Measurements from ENCODE around the gene SLC9A9.
"Not testable (repeated sequence)": the region's sequence is repeated elsewhere in the genome, so short reads cannot be mapped to it uniquely, and the experiment has no call there.

The SLC9A9 gene

DNA sequence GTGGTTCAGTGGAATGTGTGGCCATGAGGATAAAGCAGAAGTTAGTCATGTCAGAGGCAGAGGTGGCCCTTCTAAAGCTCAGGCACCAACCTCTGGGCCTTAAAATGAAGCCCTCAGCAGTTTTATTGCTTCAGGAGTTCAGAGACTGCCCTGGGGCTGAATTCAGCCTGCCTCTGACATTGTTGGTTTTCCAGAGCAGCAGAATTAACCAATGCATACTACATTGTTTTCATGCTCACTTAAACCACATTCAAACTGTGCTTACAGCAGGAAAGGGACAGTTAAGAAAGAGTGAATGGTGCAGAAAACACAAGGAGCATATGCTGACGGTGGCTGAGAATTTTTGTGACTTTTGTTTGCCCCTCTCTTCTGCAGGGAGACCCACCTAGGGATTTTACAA is 408.5 kb downstream of the SLC9A9 start:
- DNase-seq: no peak

DNA sequence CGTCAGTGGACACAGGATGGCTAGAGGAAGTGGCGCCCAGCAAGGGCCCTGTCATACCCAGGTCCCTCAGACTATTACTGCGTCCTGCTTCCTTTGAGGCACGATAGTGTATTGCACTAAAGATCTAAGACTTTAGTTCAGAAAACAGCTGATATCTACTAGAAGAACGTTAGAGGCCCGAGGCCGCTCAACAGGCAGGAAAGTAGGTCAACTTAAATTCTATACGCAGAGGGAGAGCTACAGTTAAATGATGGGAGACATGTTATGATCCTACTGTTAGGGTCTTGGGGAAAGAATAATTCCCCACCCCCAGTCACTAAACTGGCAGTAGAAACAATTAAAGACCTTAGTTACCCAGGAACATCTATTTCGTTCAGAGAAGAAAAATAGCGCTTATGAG is 410.9 kb downstream of the SLC9A9 start:
- no peak for DNase-seq

DNA sequence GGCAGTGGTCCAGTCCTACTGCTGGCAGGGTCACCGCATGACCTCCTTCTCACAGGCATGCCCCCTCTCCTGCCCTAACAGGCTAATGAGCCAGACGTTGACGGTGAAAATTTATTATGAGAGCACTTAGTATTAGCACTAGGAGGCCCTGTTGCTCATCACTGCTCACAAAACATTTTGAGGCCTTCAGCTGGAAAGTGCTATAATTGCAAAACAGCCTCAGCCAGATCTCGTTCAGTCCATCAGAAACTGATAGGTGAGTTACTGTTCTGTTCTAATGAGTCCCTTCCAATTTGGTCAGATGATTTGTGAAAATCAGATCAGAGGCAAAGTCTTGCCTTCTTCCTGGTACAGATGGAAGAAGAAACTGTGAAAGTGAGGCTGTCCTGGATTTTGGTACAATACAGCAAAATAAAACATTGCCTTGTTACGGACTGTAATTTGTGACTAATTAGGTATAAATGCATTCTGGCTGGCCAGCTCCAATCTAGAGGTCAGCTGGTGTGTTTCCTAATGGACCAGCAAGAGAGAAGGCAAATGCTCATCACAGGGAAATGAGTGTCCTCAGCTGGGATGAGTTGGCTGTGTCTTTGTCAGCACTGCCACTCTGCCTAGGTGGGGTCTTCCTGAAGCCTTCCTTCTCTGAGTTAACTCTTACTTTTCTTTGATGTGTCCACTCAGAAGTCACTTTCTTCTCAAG is 411.9 kb downstream of the SLC9A9 start:
- no peak for DNase-seq

DNA sequence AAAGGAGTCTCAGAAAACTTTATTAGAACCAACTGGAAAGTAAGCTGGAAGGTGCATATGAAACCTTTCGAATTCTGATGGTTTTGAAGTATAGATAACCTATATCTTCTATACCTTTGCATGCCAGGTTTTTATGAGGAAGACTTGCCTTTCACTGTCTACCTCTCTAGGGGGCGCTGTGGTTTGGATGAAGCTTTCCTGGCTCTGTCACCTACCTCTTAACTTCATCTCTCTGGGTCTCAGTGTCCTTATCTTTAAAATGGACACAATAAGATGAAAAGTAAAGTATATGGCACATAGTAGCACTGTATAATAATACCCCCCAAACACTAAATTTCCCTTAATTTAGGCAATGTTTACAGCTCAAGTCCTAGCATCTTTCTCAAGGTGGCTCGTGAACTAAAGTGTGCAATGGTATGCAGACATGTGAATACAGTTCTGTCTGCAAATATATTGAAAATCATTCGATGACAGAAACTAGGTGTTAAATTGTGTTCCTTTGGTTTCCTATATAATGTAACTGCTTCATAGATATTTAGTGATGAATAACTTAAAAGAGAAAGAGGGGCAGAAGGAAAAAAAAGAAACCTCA is 414.4 kb downstream of the SLC9A9 start:
- no peak for DNase-seq

DNA sequence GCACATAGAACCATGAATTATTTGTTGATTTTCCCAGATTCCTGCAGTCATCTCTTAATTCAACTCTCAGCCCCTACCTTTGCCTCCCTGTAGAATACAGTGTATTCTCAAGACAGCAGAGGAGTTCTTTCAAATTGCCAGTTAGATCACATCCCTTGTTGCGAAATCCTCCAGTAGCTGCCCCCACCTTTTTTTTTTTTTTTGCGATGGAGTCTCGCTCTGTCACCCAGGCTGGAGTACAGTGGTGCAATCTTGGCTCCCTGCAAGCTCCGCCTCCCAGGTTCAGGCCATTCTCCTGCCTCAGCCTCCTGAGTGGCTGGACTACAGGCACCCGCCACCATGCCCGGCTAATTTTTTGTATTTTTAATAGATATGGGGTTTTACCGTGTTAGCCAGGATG is 417.0 kb downstream of the SLC9A9 start:
- DNase-seq: not testable (repeated sequence)

DNA sequence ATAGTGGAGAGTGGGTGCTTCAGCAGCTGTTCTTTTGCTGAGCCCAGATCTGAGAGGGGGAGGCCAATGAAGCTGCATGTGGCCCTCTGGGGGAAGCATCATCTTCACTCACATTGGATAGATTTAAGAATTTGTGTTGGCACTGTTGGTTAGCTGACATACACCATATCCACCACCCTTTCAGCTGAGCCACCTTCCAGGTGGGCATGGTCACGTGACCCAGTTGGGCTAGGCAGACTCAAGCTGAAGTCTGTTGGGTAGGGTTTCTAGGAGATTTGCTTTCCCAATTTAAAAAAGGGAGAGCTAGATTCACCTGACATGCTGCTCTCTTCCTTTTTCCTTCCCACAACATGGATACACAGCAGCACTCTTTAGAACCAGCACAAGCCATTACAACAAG is 417.7 kb downstream of the SLC9A9 start:
- no peak for DNase-seq

DNA sequence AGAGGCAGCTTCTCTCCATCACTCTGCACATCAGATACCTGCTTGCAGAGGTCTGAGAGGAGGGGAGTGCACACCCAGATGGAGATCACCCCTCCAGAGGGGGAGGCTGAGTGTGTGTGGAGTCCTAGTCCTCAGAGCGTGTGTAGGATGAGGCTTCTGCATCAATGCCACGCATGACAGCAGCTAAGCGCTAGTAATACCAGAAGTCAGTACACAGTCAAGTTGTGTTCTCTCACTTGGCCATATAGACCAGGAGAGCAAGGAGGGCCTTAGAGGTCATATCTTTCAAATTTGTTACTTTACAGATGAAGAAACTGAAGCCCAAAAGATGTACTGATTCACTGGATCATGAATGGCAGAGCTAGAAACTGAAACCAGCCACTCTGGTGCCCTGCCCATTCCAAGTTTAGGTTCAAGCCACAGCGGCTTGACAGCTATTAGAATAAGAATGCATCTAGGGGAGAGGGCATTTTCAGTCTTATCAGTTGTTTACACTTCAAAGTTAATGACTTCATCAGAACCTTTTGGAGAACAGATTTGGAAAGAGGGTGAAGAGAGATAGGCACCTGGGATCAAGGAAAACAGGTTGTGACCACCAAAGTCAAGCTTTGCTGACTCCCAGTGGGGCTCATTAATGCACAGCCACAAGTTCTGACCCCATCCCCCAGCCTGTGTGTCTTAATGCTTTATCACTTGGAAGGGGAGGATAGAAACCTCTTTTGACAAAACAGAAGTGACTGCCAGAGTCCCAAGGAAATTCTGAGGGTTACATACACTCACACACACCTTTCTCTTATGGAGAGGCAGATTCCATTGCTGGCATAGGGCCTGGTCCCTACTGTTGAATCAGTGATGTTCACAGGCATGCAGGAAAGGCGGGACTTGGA is 418.4 kb downstream of the SLC9A9 start:
- no peak for DNase-seq

DNA sequence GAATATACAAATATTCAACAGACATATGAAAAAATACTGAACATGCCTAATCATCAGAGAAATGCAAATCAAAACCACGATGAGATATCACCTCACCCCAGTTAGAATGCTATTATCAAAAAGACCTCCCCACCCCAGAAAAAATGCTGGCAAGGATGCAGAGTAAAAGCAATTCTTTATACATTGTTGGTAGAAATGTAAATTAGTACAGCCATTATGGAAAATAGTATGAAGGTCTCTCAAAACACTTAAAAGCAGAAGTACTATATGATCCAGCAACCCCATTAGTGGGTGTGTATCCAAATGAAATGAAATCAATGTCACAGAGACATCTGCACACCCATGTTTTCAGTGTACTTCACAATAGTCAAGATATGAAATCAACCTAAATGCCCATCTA is 420.0 kb downstream of the SLC9A9 start:
- no peak for DNase-seq

DNA sequence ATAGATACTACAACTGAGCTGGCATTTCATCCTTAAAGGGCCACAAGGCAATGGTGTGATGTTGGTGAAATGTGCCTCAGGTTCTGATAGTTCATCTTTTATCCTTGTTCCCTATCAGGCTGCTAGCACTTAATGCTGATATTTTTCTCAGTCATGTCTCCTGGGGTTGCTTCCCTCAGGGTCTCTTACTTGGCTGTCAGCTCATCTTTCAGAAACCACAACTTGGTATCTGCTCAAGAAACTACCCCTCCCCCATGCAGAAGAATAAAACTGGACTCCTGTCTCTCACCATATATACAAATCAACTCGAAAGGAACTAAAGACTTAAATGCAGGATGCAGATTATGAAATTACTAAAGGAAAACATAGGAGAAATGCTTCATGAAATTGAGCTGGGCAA is 420.6 kb downstream of the SLC9A9 start:
- no peak for DNase-seq

DNA sequence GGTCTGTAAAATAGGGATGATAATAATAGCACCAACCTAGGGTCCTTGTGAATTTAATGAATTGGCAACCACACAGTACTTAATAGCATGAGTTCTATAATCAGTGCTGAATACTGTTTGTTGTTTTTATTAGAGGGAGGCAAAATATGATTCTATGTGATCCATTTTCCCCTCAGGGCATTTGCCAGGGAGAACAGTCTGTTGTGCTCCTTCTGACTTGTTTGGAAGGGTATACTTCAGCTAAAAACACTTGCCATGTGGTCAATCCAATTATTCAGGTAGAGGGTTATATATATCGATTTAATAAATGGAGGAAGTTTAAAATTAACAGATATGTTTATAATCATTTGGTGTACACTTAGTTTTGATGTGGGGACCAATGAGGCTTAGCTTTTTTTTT is 423.4 kb downstream of the SLC9A9 start:
- DNase-seq: no peak

DNA sequence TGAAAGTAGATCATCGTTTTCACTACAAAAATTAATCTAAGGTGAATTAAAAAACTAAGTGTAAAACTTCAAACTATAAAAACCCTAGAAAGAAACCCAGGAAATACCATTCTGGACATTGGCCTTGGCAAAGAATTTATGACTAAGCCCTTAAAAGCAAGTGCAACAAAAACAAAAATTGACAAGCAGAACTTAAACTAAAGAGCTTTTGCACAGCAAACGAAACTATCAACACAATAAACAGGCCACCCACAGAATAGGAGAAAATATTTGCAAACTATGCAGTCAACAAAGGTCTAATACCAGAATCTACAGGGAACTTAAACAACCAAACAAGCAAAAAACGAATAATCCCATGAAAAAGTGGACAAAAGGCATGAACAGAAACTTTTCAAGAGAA is 426.7 kb downstream of the SLC9A9 start:
- DNase-seq: no peak

DNA sequence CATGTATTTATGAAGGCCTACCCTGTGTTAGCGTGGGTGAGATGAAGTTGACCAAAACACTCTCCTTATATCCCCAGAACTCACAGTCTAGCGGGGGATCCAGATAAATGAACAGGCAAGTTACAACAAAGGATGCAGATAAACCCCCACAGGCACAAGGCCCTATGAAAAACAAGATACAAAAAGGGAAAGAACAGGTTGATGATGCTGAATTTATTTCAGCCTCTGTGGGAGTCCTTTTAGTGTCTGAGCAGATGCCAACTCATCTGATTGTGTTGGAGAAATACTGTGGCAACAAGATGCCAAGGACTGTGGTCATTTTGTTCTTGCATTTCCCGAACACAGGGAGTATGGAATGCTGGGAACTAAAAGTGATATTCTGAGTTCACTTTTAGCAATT is 428.7 kb downstream of the SLC9A9 start:
- no peak for DNase-seq

DNA sequence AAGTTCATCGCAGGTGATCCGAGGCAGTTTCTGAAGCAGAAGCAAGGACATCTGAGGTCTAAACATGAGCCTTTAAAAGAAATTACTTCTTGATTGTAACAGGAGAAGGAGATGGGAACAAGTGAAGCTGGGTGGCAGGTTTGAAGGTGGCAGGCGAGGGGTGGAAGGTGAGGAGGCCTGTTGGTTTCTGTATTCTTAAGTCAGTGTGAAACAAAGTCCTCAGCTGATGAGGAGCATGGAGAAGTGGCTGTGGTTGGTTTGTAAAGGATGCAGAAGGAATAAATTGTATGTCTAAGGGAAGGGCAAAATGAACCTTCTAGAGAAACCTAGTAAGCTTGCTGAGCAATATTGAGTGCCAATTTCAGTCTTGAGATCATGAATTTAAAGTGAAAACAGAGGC is 429.9 kb downstream of the SLC9A9 start:
- no peak for DNase-seq

DNA sequence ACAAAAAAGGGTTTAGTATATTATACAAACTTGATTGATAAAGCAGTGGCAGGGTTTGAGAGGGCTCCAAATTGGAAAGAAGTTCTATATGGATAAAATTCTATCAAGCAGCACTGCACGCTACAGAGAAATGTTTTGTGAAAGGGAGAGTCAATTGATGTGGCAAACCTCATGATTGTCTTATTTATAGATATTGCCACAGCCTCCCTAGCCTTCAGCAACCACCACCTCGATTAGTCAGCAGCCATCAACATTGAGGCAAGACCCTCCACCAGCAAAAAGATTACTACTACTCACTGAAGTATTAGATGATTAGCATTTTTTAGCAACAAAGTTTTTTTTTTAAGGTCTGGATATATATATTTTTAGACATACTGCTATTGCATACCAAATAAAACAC is 432.0 kb downstream of the SLC9A9 start:
- DNase-seq: no peak

DNA sequence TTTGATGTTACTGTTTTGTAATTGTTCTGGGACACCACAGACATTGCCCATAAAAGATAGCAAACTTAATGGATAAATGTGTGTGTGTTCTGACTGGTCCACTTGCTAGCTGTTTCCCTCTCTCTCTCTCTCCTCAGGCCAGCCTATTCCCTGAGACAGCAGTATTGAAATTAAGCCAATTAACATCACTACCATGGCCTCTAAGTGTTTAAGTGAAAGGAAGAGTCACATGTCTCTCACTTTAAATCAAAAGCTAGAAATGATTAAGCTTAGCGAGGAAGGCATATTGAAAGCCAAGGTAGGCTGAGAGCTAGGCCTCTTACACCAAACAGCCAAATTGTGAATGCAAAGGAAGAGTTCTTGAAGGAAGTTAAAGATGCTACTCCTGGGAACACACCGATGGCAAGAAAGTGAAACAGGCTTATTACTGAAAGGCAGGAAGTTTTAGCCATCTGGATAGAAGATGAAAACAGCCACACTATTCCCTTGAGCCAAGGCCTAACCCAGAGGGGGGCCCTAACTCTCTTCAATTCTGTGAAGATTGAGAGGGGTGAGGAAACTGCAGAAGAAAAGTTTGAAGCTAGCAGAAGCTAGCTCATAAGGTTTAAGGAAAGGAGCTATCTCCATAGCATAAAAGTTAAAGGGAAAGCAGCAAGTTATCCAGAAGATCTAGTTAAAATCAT is 433.6 kb downstream of the SLC9A9 start:
- DNase-seq: no peak

DNA sequence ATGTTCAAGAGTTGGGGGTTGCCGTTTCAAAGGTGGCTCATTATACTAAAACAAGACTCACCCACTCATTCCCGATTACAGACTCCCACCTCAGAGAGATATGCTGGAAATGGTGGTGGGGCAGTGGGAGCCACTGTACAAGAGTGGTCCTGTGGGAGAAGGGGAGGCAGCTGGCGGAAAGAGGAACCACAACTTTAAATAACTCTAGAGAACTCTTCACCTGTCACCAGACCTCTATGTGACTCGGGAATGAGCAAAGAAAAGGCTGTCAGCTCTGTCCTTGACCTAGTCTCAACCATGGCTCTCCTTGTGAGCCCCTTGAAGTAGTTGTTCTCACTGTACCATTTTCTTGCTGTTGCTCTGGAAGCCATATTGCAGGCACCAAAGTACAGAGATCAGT is 434.9 kb downstream of the SLC9A9 start:
- DNase-seq: no peak

DNA sequence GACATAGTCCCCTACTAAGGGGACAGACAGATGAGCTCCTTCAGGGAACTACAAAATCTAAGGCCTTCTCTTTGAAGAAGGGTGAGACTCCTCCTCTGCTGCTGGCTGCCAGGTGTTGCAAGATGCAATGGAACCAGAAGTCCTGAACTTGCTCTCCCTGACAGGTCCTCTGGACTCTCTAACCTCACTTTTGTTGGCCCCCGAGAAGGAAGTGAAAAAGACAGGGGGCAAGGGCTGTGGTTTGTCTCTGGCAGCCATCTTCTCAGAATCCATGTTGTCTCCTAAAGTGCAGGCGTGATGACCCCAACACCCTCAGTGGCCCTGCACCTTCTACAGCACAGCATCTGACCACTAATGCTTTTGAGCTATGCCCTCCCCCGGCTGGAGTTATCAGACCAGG is 436.2 kb downstream of the SLC9A9 start:
- no peak for DNase-seq

DNA sequence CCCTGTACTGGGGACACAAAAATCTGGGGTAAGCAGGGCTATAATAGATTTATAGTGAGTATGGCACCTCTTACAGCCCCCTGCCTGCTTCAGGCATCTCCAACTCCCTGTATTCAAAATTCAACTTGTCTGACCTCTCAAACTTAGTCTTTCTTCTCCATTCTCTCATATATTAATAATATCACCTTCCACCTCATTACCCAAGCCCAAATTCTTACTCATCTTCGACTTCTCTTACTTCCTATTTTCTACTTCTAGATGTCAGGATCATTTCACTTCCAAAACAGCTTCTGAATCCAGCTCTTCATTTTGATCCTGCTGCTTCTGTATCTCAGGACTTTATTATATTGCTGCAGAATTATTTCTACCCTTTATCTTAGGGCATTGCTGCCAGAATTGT is 438.0 kb downstream of the SLC9A9 start:
- no peak for DNase-seq

DNA sequence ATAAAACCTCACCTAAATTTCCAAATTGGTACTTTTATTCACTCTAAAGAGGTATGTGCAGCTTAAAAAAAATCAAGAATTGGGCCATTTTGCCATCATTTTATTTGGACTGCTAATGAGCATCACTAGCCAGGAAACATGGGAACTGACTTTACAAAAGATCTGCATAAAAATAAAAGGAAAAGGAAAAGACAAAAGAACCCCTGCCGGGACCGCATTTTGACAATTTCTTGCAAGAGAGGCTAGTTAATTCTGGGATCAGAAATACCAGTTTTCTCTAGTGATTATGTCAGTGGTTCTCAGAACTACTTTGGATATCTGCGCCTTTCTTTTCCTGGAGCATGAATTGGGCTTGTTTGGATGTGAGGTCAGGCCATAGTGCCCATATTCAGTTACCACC is 439.5 kb downstream of the SLC9A9 start:
- DNase-seq: no peak

DNA sequence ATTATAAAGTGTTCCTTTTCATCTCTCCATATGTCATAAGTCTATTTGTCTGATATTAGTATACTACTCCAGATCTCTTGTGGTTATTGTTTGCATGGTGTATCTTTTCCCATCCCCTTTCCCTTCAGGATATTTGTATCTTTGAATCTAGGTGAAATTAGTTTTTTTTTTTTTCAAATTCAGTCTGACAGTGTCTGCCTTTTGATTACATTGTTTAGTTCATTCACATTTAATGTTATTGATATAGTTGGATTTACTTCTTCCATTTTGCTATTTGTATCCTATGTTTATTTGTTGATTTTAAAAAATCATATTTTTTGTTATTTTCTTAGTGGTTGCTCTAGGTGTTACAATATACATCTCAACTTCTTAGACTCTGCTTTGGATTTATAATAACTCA is 445.7 kb downstream of the SLC9A9 start:
- DNase-seq: no peak

DNA sequence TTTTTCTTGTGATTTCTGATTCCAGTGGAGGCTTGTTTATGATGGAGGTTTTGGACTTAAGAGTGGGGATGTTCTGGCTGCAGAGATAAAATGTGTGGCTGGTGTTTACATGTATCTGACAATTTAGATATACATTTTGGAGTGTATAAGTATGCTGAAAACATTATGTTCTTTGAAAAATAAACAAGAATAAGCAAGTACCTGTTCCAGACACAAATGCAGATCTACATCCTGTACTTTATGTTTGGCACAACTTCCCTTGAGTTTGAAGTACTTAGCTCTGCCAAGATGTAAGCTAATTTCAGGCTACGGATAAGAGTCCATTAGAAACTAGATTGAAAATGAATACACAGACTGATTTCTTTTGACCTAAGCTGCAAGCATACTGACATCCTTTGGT is 451.5 kb downstream of the SLC9A9 start:
- DNase-seq: no peak

DNA sequence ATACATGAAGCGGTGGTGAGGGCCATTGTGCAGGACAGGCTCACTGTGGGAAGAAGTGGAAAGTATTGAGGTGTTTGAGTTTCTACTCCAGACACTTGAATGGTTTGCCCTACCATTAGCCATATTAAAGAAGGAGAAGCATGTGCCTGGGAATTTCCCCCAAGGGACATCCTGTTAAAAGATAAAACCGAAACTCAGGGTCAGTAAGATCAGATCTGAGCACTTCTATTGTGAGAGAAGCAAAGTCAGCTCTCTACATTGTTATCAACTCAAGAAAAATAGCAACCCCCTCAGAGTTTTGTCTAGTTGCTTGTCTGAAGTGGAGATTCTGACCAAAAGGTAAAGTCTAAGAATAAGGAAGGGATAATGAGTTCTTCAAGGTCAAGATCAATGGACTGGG is 458.9 kb downstream of the SLC9A9 start:
- no peak for DNase-seq

DNA sequence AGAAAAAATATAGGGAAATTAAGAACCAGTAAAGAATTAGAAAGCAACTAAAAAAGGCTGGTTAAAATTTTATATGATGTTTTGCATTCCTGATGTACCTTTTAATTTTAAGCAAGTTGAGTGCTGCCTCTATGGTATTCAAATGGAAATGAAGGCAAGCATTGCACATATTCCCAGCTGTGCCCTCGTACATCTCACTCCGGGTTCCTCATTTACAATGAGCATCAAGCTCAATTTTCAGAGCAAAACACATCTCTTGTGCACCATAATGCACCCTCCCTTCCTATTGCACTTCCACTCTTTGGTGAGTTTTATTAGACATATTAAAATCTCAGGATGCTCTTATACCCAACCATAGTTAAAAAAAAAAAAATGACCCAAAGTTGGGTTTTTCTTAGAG is 460.8 kb downstream of the SLC9A9 start:
- DNase-seq: no peak

DNA sequence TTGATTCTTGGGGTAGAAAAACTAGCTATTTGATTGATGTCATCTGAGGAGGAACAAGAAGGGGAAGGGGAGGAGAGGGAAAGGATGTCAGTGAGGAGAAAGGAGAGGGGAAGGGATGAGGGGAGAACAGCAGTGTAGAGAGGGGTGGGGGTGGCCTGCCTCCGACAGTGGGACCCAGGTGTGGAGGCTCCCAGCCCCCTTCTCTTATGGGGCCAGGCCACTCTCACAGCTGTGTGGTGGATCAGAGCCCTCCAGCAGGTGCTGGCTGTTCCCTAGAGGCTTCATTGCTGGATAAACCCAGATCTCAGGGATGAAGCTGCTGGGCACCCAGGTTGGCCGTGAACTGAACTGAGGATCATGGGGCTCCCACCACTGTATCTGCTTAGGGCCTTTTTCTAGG is 464.2 kb downstream of the SLC9A9 start:
- no peak for DNase-seq
